Measurements from ENCODE around the gene SLC16A2.

DNA sequence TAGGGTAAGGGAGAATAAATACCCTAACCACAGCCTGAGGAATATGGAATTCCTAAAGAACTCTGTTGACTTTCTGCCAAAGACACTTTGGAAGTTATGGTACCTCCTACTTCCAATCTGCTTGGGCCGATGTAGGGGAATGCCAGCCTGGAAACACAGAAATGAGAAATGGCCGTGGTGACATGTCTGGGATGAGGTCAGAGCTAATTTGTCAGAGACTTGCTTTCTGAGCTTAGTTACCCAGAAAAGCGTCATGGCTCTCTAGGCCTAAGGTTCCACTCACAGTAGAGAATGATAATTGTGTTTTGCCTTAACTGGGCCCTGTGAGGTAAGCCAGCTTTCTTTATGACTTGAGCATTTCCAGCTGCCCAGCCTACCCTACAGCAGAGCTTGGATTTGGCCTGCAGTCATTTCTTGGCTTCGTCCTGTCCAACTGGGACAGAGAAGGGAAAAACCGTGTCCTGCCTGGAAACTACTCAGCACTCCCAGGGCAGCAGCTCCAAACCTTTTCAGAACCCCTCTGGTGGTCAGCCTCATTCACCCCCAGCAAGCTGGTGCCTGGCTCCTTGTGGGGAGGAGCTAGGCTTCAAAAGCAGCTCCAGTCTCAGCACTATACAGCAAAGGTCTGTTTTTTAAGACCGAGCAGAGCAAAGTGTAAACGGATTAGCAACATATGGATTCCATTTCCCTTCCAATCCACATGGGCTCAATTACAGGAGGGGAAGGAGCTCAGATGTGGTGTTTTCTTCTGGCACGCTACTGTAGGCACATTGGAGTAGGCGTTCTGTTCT, 100.9 kb downstream of the SLC16A2 start:
- TF ChIP-seq, protein P1, sequence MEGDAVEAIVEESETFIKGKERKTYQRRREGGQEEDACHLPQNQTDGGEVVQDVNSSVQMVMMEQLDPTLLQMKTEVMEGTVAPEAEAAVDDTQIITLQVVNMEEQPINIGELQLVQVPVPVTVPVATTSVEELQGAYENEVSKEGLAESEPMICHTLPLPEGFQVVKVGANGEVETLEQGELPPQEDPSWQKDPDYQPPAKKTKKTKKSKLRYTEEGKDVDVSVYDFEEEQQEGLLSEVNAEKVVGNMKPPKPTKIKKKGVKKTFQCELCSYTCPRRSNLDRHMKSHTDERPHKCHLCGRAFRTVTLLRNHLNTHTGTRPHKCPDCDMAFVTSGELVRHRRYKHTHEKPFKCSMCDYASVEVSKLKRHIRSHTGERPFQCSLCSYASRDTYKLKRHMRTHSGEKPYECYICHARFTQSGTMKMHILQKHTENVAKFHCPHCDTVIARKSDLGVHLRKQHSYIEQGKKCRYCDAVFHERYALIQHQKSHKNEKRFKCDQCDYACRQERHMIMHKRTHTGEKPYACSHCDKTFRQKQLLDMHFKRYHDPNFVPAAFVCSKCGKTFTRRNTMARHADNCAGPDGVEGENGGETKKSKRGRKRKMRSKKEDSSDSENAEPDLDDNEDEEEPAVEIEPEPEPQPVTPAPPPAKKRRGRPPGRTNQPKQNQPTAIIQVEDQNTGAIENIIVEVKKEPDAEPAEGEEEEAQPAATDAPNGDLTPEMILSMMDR (conservative IDR thresholded peaks at IDR 0.05 in 1 of 2, IDR thresholded peaks at IDR 0.05 in 1 of 2; ENCODE audit: extremely low read depth in 1 of 2, insufficient read depth in 1 of 2, low read depth in 1 of 2, low read length in 2 of 2), result no peak
- TF ChIP-seq EZH2 (IDR thresholded peaks at IDR 0.05; ENCODE audit: borderline replicate concordance, low read length), result no peak

Measured in mammary epithelial cell (primary cell).